ENCODE measurements around the gene CTSK. TPM values are rescaled to one million over a fixed set of nuclear protein-coding genes. Genes with fewer than 3 reads are reported as not detected.

Gene CTSK
- total RNA-seq, 1 experiment from 2014 or later: 4.2 TPM

DNA sequence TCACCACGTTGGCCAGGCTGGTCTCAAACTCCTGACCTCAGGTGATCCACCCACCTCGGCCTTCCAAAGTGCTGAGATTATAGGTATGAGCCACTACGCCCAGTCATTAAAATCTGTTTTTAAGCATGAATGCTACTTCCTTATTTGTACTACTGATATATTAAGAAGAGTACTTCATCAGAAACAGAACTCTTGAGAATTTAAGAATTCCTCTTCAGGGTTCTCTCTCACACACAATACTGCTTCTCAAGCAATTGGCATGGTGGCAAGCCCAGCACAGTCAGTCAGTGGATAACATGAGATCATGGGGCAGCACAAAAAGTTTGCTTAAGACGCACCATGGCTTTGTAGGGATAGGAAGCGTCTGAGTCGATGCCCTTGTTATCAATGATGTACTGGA lies 56.6 kb downstream of the CTSK start:
- no peak overlapping the region for H3K56ac ChIP-seq (ENCODE audit: insufficient read length, low read depth, low read length)
- no peaks in the 10 kb centered on the region for H3K79me2 ChIP-seq (ENCODE audit: insufficient read depth, low read length)
- Mint-ChIP-seq H3K9me3 (no peaks in the 10 kb centered on the region), H3K4me3 (no peak overlapping the region), H3K36me3 (ENCODE audit: insufficient read depth in 1 of 3, low read depth in 3 of 3) (no peaks in the 10 kb centered on the region), H3K27ac (0 out of 7 replicates have a peak overlapping the region, but pooled peaks of 1 of the 3 experiments have one; percentile 21), H3K4me1 (no peaks in the 10 kb centered on the region), H3K27me3 (ENCODE audit: low read depth) (no peaks in the 10 kb centered on the region)
- no peak overlapping the region for H2BK20ac ChIP-seq (ENCODE audit: low read depth, low read length, poor library complexity, severe bottlenecking)
- H3K27me3 ChIP-seq (ENCODE audit: insufficient read depth, low read length): peaks cover 2% of the 10 kb centered on the region; the same call in 1 of the 2 replicates
- no peak overlapping the region for H2BK12ac ChIP-seq (ENCODE audit: insufficient read length, low read depth, low read length)
- no peak overlapping the region for H2AFZ ChIP-seq (ENCODE audit: low read length)
- no peak overlapping the region for H3K18ac ChIP-seq (ENCODE audit: insufficient read length, low read depth, low read length)
- H3K79me1 ChIP-seq (ENCODE audit: insufficient read depth, low read depth, low read length, poor library complexity, severe bottlenecking): no peaks in the 10 kb centered on the region
- no peak overlapping the region for H4K8ac ChIP-seq (replicated peaks; ENCODE audit: insufficient read length, low read depth, low read length)
- H3K23ac ChIP-seq (ENCODE audit: insufficient read length, low read depth, low read length): no peak overlapping the region
- H2AK5ac ChIP-seq (ENCODE audit: insufficient read length, low read length): no peak overlapping the region
- DNase-seq: no peak
- no peaks in the 10 kb centered on the region for H3K9me3 ChIP-seq (ENCODE audit: control insufficient read depth, low read depth, low read length)
- H3K23me2 ChIP-seq (ENCODE audit: insufficient read length, low read depth, low read length, poor library complexity, severe bottlenecking): no peaks in the 10 kb centered on the region
- no peaks in the 10 kb centered on the region for H4K20me1 ChIP-seq (ENCODE audit: control insufficient read depth, insufficient read depth, insufficient read length)
- H3K9ac ChIP-seq (ENCODE audit: extremely low read depth, insufficient read length, low read length): no peak overlapping the region
- H4K91ac ChIP-seq (ENCODE audit: insufficient read length, low read depth, low read length): no peak overlapping the region
- H3K4me1 ChIP-seq (ENCODE audit: insufficient read depth, low read length): no peaks in the 10 kb centered on the region
- no peak overlapping the region for H3K27ac ChIP-seq (ENCODE audit: insufficient read length, low read depth, low read length)
- H2BK120ac ChIP-seq (ENCODE audit: low read depth, low read length, poor library complexity, severe bottlenecking): no peak overlapping the region
- H3K14ac ChIP-seq (ENCODE audit: insufficient read depth, low read length): no peak overlapping the region
- H3K4ac ChIP-seq (ENCODE audit: low read depth, low read length): no peak overlapping the region
- no peak overlapping the region for H4K5ac ChIP-seq (ENCODE audit: insufficient read length, low read depth, low read length)
- no peak overlapping the region for H2BK5ac ChIP-seq (ENCODE audit: insufficient read length, low read length)
- no peak overlapping the region for H3K4me2 ChIP-seq (ENCODE audit: insufficient read depth, insufficient read length, low read length)
- no CpG with 5 or more reads among the region's 6 CpGs for WGBS (ENCODE audit: extremely low coverage, insufficient read length, low lambda C conversion rate)
- no peak overlapping the region for H2BK15ac ChIP-seq (ENCODE audit: low read depth, low read length)
- H3T11ph ChIP-seq (ENCODE audit: low read length): no peak overlapping the region
- TF ChIP-seq, protein P1, sequence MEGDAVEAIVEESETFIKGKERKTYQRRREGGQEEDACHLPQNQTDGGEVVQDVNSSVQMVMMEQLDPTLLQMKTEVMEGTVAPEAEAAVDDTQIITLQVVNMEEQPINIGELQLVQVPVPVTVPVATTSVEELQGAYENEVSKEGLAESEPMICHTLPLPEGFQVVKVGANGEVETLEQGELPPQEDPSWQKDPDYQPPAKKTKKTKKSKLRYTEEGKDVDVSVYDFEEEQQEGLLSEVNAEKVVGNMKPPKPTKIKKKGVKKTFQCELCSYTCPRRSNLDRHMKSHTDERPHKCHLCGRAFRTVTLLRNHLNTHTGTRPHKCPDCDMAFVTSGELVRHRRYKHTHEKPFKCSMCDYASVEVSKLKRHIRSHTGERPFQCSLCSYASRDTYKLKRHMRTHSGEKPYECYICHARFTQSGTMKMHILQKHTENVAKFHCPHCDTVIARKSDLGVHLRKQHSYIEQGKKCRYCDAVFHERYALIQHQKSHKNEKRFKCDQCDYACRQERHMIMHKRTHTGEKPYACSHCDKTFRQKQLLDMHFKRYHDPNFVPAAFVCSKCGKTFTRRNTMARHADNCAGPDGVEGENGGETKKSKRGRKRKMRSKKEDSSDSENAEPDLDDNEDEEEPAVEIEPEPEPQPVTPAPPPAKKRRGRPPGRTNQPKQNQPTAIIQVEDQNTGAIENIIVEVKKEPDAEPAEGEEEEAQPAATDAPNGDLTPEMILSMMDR (conservative IDR thresholded peaks at IDR 0.05): no peak
